ENCODE data around the gene PRR14L. TPM values are rescaled to one million over a fixed set of nuclear protein-coding genes. Genes with fewer than 3 reads are reported as not detected.

PRR14L gene
- total RNA-seq, 1 experiment from 2014 or later, result 43.9 TPM

DNA sequence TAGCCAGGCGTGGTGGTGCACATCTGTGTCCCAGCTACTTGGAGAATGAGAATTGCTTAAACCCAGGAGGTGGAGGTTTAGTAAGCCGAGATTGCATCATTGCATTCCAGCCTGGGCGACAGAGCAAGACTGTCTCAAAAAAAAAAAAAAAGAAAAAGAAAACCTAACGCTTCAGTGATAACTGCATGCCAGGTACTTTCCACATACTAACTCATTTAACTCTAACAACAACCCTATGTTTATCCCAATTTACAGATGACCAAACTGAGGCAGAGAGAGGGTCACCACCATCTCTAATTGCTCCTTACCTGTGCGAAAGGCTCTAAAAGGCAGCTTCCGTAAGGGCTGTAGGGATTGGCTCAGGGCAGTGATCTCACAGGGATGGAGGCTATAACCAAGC lies 99.5 kb downstream of the PRR14L start:
- DNase-seq, result peak; percentile 37 to 81
- Histone ChIP-seq H3K4me1 (replicated peaks; ENCODE audit: insufficient read depth) (peaks cover 75% of the 10 kb centered on the region), H3K4me2 (peak overlapping the region; percentile 46), H2AFZ (no peak overlapping the region), H3K9me3 (ENCODE audit: insufficient read depth, low read depth) (no peaks in the 10 kb centered on the region), H3F3A (ENCODE audit: insufficient read depth, low read depth) (peaks cover 53% of the 10 kb centered on the region), H4K20me1 (ENCODE audit: insufficient read depth) (peaks cover 6% of the 10 kb centered on the region), H3K9me2 (ENCODE audit: insufficient read depth) (no peaks in the 10 kb centered on the region), H3K4me3 (no peak overlapping the region), H3K79me2 (ENCODE audit: low read depth) (peaks cover 85% of the 10 kb centered on the region), H3K36me3 (ENCODE audit: low read depth) (peaks cover 25% of the 10 kb centered on the region), H3K27ac (peak overlapping the region; percentile 74), H3K27me3 (ENCODE audit: insufficient read depth, low read depth) (no peaks in the 10 kb centered on the region)
- intact Hi-C loops (cut with micrococcal nuclease; ENCODE audit: unreplicated experiment), result no loop called here
- TF ChIP-seq CTCF (conservative IDR thresholded peaks at IDR 0.05) (no peak), EZH2 (IDR thresholded peaks at IDR 0.05; ENCODE audit: low read depth) (no peak)
- ChIA-PET POLR2A (ENCODE audit: unreplicated experiment) (interaction anchor here (0.7 to 0.9 kb wide), 2 partner anchors 26 to 1198 kb away, joined by 4 to 16 read pairs; no protein-coding TSS in a partner anchor), CTCF (interaction anchor here (0.7 kb wide), 1 partner anchor 11 kb away, joined by 6 read pairs; no protein-coding TSS in a partner anchor)
- no TSS peak for BruUV-seq (replicated peaks)

DNA sequence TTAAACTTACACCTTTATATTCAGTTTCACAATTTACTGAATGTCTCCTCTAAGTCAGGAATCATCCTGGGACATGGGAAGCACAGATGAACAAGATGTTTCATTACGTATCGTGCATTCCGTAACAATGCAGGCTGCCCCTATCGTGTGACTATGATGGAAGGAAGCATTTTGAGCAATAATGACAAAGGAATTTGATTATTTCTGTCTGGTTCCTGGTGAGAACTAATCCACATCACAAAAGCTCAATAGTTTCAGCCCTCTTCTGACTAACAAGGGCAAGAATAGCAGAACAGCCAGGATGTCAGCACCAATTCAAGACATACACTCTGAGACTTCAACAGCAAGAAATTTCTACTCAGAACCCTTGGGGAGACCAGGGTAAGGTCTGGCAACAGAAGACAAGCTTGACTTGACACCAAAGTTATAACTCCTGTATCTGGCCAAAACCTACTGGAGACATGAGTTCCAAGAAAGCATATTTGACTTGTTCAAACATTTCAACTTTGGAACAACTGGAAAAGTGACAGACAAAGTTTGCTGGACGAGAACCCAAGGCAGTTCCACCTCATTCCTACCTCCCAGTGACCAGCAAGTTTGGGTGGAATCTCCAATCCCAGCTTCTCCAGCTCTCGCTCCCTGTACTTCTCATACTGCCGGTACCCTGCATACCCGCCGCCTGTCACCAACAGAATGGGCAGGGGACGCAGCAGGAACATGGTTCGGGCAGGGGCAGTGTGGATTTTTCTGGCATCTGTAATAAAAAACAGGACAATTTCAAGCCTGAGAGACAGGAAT lies 102.2 kb downstream of the PRR14L start:
- no peaks in the 10 kb centered on the region for H3K9me2 ChIP-seq (ENCODE audit: insufficient read depth)
- CTCF ChIA-PET, result interaction anchor here (1.0 to 1.2 kb wide), 2 partner anchors 14 to 17 kb away, joined by 3 to 4 read pairs; partner anchors contain the start of gene PISD
- H3K36me3 ChIP-seq (ENCODE audit: low read depth), result peaks cover 32% of the 10 kb centered on the region
- no peaks in the 10 kb centered on the region for H3K9me3 ChIP-seq (ENCODE audit: insufficient read depth, low read depth)
- TF ChIP-seq CTCF (conservative IDR thresholded peaks at IDR 0.05) (no peak), EZH2 (IDR thresholded peaks at IDR 0.05; ENCODE audit: low read depth) (no peak)
- no peaks in the 10 kb centered on the region for H3K27me3 ChIP-seq (ENCODE audit: insufficient read depth, low read depth)
- peaks cover 85% of the 10 kb centered on the region for H3K79me2 ChIP-seq (ENCODE audit: low read depth)
- peaks cover 46% of the 10 kb centered on the region for H3F3A ChIP-seq (ENCODE audit: insufficient read depth, low read depth)
- peak overlapping the region; percentile 57 for H3K4me2 ChIP-seq
- peak in 1 of 2 experiments; percentile 61 for DNase-seq
- intact Hi-C loops (cut with micrococcal nuclease; ENCODE audit: unreplicated experiment), result no loop called here
- no peak overlapping the region for H3K4me3 ChIP-seq
- no peaks in the 10 kb centered on the region; the same call in 1 of the 2 replicates for H4K20me1 ChIP-seq (ENCODE audit: insufficient read depth)
- BruUV-seq (replicated peaks), result no TSS peak
- H2AFZ ChIP-seq, result no peak overlapping the region
- POLR2A ChIA-PET (ENCODE audit: unreplicated experiment), result interaction anchor here (0.7 to 1.6 kb wide), 2 partner anchors 11 to 14 kb away, joined by 5 to 16 read pairs; partner anchors contain the start of gene PISD
- peaks cover 58% of the 10 kb centered on the region for H3K4me1 ChIP-seq (replicated peaks; ENCODE audit: insufficient read depth)
- H3K27ac ChIP-seq, result peak overlapping the region; percentile 98

DNA sequence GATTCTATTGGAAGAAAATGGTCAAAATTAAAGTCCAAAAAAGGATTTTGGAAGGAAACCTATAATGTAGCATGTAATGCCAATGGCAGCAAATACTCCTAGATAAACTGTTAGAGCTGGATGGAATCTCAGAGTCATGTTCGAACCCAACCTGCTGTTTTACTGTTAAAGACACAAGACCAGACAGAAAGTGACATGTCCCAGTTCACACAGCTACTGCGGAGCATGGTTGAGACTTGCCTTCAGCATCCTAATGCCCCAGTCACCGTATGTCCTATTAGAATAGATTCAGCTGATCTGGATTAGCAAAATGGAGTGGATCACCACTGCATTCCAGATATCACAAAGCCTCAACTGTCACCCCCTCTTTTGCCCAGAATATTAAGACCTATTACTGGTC lies 102.9 kb downstream of the PRR14L start:
- peaks cover 85% of the 10 kb centered on the region for H3K79me2 ChIP-seq (ENCODE audit: low read depth)
- BruUV-seq (replicated peaks), result TSS peak; percentile 88
- no peak overlapping the region for H2AFZ ChIP-seq
- H3K9me3 ChIP-seq (ENCODE audit: insufficient read depth, low read depth), result no peaks in the 10 kb centered on the region
- H3K27me3 ChIP-seq (ENCODE audit: insufficient read depth, low read depth), result no peaks in the 10 kb centered on the region
- H3K9me2 ChIP-seq (ENCODE audit: insufficient read depth), result no peaks in the 10 kb centered on the region
- peaks cover 46% of the 10 kb centered on the region for H3F3A ChIP-seq (ENCODE audit: insufficient read depth, low read depth)
- peak overlapping the region; percentile 57 for H3K4me2 ChIP-seq
- no peaks in the 10 kb centered on the region; the same call in 1 of the 2 replicates for H4K20me1 ChIP-seq (ENCODE audit: insufficient read depth)
- TF ChIP-seq EZH2 (IDR thresholded peaks at IDR 0.05; ENCODE audit: low read depth), result no peak
- TF ChIP-seq CTCF (conservative IDR thresholded peaks at IDR 0.05), result no peak
- no peak for DNase-seq
- ChIA-PET POLR2A (ENCODE audit: unreplicated experiment) (interaction anchor here (0.6 to 1.6 kb wide), 3 partner anchors 12 to 333 kb away, joined by 5 to 16 read pairs (median 6); partner anchors contain the start of gene PISD), CTCF (interaction anchor here (0.6 to 1.2 kb wide), 3 partner anchors 14 to 324 kb away, joined by 3 to 4 read pairs (median 3); partner anchors contain the start of gene PISD)
- H3K4me1 ChIP-seq (replicated peaks; ENCODE audit: insufficient read depth), result peaks cover 52% of the 10 kb centered on the region
- H3K27ac ChIP-seq, result peak overlapping the region; percentile 98
- intact Hi-C loops (cut with micrococcal nuclease; ENCODE audit: unreplicated experiment), result no loop called here
- H3K4me3 ChIP-seq, result no peak overlapping the region; the same call in 1 of the 2 replicates
- H3K36me3 ChIP-seq (ENCODE audit: low read depth), result peaks cover 34% of the 10 kb centered on the region
